HG03439 (cell line): Measurements from ENCODE around the gene MPHOSPH10.
"Not testable (repeated sequence)": the region's sequence is repeated elsewhere in the genome, so short reads cannot be mapped to it uniquely, and the experiment has no call there.

Experiments used
- ATAC-seq: cut with Tn5 transposase; IDR thresholded peaks from one replicate; pipeline ENCODE4 v1.9.1; 2021; ENCODE audit warnings: mild to moderate bottlenecking, moderate library complexity; ENCODE audit not compliant: unreplicated experiment

MPHOSPH10 gene, protein sequence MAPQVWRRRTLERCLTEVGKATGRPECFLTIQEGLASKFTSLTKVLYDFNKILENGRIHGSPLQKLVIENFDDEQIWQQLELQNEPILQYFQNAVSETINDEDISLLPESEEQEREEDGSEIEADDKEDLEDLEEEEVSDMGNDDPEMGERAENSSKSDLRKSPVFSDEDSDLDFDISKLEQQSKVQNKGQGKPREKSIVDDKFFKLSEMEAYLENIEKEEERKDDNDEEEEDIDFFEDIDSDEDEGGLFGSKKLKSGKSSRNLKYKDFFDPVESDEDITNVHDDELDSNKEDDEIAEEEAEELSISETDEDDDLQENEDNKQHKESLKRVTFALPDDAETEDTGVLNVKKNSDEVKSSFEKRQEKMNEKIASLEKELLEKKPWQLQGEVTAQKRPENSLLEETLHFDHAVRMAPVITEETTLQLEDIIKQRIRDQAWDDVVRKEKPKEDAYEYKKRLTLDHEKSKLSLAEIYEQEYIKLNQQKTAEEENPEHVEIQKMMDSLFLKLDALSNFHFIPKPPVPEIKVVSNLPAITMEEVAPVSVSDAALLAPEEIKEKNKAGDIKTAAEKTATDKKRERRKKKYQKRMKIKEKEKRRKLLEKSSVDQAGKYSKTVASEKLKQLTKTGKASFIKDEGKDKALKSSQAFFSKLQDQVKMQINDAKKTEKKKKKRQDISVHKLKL

DNA sequence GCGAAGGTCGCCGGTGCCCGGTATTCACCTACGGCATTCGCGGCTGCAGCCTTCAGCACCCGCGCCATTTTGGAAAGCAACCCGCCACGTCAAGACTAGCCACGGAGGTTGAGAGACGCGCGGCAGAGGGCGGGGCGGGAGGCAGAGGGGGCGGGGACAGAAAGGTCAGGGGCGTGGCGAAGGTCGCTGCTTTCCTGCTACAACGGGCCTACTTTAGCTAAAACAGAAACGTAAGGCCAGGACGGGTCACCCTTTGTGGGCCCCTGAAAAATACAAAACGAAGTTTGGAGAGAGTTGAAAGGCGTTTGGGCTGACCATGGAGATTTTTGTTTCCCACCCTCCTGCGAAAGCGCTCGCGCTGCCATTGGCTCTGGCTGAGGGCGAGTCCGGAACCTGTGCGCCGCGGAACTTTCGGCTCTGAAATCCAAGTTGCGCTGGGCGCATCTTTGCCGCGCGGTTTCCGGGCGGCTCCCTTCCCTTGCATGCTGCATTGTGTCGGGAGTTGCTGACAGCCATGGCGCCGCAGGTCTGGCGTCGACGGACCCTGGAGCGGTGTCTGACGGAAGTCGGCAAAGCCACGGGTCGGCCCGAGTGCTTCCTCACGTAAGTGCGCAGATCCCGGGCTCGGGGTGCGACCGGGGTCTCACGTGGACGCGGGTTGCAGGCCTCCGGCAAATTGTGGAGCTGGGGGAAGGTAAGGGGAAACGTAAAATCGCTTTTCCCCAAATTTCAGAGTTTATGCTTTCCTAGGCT lies at the start of gene MPHOSPH10, which contains the start of gene MCEE:
TSS of gene MPHOSPH10 (plus strand) at position 483 of the 753 bp plus-strand sequence. CDS start at position 515, 32 bp downstream.
TSS of gene MCEE (minus strand) at position 78 of the 753 bp plus-strand sequence. CDS start at position 68, 10 bp downstream.
- ATAC-seq, result peak; percentile 94

DNA sequence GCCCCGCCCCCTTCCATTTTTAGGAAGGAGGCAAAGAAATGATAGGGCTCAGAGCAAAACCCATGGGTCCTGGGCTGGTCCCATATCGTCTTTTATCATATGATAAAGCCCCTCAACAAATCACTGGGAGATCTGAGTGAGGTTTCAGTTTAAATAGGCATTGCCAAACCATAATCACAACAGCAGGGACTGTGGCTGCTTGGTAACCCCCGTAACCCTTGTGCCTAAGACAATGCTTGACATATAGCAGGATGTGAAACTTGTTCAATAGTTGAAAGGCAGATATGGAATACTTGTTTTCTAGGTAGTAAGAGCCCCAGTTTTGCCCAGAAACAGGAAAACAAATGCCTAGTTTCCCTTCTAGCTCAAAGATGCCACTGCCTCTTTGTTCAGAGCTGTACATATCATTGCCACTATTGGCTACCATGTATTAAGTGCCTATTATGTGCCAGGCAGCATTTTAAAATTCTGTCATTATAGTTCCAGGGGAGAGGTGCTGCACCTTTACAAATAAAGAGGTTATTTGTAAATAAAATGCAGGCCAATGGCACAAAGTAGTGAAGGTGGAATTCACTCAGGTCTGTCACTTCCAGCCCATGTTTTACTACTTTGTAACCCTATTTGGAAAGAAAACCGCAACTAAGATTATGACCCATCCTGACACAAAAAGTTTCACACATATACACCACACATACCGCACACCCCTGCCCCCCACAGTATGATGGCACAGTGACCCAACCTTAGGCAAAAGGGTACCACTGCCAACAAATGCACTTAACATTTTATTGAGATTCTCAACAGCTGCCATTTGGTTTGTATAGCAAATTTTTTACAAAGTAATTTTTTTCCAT lies 47.8 kb upstream of the MPHOSPH10 start:
- ATAC-seq, result peak; percentile 56

DNA sequence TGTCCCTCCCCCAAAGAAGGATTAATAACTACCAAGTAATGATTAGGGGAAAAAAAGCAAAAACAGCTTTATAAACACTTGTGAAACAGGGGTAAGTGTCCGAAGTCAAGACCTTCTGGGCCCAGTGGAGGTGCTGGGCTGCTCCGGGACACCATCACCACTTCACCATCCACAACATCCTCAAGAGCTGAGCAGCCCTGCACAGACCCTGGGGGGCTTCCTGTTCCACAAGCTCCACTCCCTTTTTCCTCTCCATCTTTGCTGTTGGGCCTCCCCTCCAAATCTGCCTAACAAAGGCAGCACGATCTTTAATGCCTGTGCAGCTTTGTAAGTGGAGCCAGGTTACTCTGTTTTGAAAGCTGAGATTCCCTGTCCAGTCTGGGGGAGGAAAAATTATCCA lies 47.1 kb upstream of the MPHOSPH10 start:
- not testable (repeated sequence) for ATAC-seq

DNA sequence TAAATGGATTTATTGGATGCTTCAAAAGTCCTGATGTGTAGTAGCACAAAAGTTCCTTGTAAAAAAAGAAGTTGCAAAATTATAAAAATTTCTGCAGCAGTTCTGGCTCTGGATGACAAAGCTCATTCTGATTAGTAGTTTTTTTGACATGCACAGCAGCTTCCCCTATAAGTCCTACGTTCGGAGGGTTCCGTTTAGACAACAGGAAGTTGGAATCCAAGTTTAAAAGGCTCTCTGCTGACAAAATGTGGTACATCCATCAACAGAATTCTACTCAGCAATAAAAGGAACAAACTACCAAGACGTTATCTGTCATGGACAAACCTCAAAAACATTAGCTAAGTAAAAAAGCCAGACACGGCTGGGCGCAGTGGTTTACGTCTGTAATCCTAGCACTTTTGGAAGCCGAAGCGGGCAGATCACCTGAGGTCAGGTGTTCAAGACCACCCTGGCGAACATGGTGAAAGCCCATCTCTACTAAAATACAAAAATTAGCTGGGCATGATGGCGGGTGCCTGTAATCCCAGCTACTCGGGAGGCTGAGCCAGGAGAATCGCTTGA lies 46.6 kb upstream of the MPHOSPH10 start:
- not testable (repeated sequence) for ATAC-seq

DNA sequence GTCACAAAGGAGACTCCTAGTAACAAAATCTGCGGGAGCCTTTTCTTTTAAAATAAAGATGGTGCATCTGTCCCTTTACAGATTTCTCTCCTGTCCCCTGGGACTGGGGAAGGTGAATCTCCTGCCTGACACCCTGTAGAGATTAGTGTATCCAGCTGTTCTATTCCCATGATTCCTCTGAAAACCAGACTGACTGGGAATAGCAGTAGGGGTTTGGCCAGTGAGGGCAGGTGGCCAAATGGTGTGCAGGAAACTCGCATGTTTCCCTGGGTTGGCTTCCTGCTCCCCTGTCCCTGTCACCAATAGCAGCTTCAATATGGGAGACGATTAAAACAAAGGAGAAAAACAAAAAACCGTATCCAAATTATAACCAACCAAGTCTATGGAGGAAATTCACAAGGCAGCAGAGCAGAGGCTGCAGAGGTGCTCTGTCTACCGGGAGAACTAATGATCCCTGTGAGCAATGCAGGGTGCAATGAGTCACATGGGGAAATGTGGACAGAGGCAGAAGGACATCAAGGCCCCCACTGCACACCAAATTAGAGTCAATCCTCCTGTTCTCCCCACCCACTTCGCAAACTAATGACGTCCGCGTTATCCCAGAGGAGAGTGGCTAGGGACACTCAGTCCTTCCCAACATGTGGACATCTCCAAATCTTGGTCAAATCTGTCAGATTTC lies 45.0 kb upstream of the MPHOSPH10 start:
- not testable (repeated sequence) for ATAC-seq

DNA sequence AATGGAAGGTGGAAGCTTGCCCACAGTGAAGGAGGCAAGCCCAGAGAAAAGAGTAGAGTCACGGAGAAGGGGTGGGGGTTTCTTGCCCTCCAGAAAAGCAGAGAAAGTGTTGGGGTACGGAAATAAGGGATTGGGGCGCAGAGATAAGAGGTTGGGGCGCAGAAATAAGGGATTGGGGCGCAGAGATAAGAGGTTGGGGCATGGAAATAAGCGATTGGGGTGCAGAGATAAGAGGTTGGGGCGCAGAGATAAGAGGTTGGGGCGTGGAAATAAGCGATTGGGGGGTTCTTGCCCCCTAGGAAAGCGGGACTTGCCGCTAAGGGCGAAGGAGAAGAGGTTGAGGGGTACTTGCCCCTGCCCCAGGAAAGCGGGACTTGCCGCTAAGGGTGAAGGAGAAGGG lies 41.0 kb upstream of the MPHOSPH10 start:
- not testable (repeated sequence) for ATAC-seq

DNA sequence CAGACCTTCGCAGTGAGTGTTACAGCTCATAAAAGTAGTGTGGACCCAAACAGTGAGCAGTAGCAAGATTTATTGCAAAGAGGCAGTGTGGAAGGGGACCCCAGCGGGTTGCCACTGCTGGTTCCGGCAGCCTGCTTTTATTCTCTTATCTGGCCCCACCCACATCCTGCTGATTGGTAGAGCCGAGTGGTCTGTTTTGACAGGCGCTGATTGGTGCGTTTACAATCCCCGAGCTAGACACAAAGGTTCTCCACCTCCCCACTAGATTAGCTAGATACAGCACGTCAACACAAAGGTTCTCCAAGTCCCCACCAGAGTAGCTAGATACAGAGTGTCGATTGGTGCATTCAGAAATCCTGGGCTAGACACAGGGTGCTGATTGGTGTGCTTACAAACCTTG lies 38.6 kb upstream of the MPHOSPH10 start:
- ATAC-seq, result not testable (repeated sequence)

DNA sequence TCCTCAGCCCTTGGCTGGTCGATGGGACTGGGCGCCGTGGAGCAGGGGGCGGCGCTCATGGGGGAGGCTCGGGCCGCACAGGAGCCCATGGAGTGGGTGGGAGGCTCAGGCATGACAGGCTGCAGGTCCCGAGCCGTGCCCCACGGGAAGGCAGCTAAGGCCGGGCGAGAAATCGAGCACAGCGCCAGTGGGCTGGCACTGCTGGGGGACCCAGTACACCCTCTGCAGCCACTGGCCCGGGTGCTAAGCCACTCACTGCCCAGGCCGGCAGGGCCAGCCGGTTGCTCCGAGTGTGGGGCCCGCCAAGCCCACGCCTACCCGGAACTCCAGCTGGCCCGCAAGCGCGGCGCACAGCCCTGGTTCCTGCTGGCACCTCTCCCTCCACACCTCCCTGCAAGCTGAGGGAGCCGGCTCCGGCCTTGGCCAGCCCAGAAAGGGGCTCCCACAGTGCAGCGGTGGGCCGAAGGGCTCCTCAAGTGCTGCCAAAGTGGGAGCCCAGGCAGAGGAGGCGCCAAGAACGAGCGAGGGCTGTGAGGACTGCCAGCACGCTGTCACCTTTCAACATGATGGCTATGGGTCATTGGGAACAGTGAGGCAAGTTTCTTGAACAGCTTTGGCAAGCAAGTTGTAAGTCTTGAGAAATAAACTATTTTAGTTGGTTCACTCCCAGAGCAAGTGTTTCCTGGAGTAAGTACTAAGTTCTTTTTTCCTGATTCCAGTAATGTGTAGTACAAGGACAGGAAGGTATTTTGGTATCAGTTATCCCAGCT lies 37.8 kb upstream of the MPHOSPH10 start:
- not testable (repeated sequence) for ATAC-seq

DNA sequence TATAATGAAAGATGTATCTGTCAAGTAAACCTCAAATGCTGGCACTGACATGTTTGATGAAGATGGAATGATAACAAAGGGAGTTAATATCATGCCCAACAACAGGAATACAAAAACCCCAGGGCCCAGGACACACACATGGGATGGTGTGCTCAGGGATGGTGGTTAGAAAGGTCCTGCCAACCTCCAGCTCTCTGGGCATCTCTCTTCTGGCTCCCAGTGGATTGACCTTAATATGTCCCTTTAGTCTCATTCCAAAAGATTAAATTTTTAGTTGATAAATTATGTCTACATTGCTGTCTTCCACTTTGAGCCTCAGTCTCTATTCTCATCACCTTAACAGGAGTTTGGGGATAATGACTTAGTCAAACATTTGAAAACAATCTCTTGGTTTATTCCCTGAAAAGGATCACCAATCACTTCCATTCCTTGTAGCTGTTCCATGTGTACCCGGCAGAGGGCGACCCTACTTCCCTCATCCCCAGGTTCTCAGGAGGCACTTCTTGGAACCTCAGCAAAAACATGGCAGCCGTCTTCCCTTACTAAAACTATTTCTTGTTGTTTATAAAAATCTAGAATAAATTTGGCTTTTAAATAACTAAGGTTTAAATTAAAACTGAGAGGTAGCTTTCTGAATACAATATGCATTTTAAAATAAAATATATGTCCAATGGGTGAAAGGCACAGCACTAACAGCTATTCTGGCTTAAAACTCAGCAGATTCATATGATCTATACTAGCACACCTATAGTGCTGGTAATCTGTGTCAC lies 30.1 kb upstream of the MPHOSPH10 start:
- no peak for ATAC-seq

DNA sequence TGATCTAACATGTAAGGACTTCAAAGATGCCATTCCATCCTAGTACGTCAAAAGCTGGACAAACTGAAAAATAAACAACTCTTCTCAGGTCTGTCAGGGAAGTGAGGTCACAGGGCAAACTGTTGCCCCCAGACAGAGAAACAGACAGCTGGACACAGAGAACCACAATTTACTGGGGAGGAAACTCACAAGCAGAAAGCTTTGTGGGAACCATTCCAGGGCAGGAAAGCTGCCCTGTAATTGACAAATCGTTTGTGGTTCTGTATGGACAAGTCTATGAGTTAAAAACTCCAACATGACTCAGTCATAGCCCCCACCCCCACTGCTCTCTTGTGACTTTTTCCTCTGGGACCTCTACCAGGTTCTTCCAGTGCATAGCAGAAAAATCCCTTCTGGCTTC lies 28.8 kb upstream of the MPHOSPH10 start:
- ATAC-seq, result no peak

DNA sequence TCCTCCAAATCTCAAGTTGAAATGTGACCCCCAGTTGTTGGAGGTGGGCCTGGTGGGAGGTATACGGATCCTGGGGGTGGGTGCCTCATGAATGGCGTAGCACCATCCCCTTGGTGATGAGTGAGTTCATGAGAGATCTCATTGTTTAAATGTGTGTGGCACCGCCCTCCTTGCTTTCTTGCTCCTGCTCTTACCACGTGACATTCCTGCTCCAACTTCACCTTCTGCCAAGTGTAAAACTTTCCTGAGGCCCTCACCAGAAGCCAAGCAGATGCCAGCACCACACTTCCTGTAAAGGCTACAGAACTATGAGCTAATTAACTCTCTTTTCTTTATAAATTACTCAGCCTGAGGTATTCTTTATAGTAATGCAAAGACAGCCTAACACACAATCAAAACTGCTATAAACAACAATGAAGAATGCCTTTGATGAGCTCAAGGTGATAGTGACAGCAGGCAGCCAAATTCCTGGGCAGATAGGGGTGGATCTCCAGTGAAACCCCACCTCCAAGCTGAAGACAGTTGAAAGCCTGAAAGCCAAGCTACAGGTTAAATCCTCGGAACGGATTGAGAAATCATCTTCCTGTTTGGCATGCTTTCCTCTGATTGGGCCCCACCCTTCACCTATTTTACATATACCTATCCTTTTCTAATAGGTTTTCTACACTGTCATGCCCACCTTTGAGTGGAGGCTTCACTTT lies 27.3 kb upstream of the MPHOSPH10 start:
- no peak for ATAC-seq

DNA sequence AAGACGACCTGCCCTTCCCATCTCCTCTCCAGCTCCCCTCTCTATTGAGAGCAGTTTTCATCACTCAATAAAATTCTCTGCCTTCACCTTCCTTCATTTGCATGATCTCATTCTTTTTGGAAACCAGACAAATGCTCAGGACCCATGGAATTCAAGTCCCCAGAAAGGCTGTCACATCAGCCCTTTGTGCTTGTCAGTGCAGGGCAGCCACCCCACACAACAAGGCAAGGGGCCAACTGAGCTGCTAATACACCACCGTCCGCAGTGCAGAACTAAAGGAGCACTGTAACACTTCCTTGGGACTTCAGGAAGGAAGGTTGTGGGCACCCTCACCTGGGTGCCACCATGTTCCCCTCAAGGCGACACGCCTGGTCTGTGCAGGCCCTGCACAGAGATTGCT lies 26.6 kb upstream of the MPHOSPH10 start:
- no peak for ATAC-seq

DNA sequence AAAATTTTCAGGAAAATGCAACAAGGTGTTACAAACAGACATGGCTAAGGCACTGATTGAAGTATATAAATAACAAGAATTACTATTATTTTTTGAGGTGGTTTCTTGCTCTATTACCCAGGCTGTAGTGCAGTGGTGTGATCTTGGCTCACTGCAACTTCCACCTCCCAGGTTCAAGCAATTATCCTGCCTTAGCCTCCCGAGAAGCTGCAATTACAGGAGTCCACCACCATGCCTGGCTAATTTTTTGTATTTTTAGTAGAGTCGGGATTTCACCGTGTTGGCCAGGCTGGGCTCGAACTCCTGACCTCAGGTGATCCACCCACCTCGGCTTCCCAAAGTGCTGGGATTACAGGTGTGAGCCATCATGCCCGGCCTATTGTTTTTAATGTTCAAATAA lies 24.0 kb upstream of the MPHOSPH10 start:
- not testable (repeated sequence) for ATAC-seq

DNA sequence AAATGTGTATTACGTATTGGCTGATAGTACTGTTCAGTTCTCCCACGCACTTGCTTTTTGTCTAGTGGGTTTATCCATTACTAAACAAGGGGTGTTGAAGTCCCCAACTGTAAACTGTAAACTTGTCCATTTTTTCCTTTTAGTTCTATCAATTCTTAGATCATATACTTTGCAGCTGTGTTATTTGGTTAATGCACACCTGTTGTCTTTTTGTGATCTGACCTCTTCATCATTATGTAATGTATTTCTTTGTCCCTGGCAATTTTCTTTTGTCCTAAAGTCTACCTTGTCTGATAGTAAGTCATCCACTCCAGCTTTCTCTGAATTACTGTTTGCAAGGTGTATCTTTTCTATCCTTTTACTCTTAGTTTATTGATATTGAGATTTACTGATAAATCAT lies 22.3 kb upstream of the MPHOSPH10 start:
- ATAC-seq, result no peak

DNA sequence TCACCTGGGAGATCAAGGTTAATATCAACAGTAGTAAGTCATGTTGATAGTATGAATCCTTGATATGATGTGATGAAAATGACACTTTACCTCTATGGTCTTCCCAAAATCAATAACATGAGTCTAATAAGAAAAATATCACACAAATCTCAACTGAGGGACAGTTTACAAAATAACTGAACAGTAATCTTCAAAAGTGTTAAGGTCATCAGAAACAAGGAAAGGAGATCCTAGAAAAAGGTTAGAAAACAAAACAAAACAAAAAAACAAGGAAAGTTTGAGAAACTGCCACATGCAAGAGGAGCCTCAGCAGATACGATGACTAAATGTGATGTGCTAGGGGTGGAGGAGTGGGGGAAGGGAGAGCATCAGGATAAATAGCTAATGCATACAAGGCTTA lies 16.6 kb upstream of the MPHOSPH10 start:
- no peak for ATAC-seq

DNA sequence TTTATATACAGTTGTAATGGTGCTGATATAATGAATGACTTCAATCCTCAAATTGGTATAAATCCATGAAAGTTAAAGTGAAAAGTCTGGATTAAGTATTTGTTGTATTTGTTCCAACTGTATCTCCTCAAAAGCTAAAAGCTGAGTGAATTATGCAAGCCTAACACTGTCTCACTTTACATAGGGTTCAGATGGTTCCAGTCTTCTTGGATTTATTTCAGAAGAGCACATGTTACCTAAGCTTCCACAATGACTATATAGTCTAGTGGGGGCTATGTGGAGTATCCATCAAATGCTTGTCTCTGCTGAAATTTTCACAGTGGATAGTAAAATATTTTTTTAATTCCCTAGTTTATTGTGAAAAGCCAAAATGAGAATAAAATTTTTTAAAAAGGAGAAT lies 13.4 kb upstream of the MPHOSPH10 start:
- ATAC-seq, result no peak

DNA sequence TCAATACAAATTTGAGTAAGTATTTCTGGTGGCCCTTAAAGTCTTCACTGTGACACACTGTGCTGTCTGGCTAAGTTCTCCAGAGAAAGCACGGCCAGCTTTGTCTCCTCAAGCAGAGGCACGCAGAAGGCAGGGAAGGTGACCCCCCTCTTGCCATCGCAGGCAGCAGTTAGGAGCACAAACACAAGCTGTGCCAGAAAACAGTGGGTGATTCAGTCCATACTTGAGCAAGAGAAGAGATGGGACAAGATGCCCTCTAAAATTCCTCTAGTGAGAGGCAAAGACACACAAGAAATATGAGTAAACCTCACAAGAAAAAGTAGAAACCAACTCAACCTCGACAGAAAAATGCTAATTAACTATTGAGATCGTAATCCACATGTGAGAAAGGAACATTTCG lies 10.2 kb upstream of the MPHOSPH10 start:
- no peak for ATAC-seq
